ENCODE results near the gene LY86. TPM values are rescaled to one million over a fixed set of nuclear protein-coding genes. Genes with fewer than 3 reads are reported as not detected.

The LY86 gene
- total and polyA plus RNA-seq, 4 experiments from 2014 or later, result 1.0 to 4.6 (median 1.5) TPM

GRCh38 chr6:6690144-6690483, 101.6 kb downstream of the LY86 start:
- Histone ChIP-seq H3K27me3 (ENCODE audit: insufficient read depth, low read length) (no peaks in the 10 kb centered on the region), H3K27ac (ENCODE audit: low read depth, low read length) (no peak overlapping the region), H3K9me3 (ENCODE audit: control insufficient read depth in 1 of 2, low read length in 2 of 2) (no peaks in the 10 kb centered on the region), H3K4me1 (ENCODE audit: insufficient read depth, low read length) (no peaks in the 10 kb centered on the region), H3K36me3 (ENCODE audit: insufficient read depth, low read length) (no peaks in the 10 kb centered on the region), H3K4me3 (ENCODE audit: low read length in 2 of 2) (no peak overlapping the region)
- CTCF ChIA-PET (ENCODE audit: partially characterized antibody), result interaction anchor here (0.9 kb wide), 1 partner anchor 9 kb away, joined by 3 read pairs; no protein-coding TSS in a partner anchor
- no peak for DNase-seq
- no peak overlapping the region for H3K27ac Mint-ChIP-seq
- no peak overlapping the region for H3K4me3 Mint-ChIP-seq
- H3K36me3 Mint-ChIP-seq, result no peaks in the 10 kb centered on the region
- H3K9me3 Mint-ChIP-seq, result peaks cover 0 to 3% (median 0%) of the 10 kb centered on the region in 8 donors
- H3K4me1 Mint-ChIP-seq, result peaks cover 0 to 16% (median 4%) of the 10 kb centered on the region in 4 donors
- intact Hi-C loops (cut with micrococcal nuclease), result no loop called here
- POLR2A ChIA-PET (ENCODE audit: partially characterized antibody), result no interaction called here
- peaks cover 2 to 3% of the 10 kb centered on the region in 2 donors for H3K27me3 Mint-ChIP-seq

DNA sequence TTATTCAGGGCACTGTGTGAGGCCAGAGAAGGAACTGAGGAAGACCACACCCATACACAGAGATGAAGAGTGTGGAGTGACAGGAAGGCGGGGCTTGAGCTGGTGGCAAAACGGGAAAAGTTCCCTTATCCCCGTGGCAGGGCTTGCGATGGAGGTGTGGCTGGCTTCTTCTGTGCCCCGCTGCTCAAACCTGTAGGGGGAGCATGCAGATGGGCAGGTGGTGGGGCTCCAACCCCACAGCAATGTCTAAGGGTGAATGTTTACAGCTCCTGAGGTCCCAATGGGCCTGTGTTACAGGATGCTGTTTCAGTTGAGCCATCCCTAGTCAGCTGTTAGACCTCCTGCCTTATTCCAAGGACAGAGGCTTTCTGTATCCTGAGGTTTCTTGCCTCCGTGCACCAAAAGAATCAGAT, 105.9 kb downstream of the LY86 start:
- DNase-seq, result no peak
- intact Hi-C loops (cut with micrococcal nuclease), result no loop called here
- Histone ChIP-seq H3K4me1 (ENCODE audit: insufficient read depth, low read length) (no peaks in the 10 kb centered on the region), H3K27me3 (ENCODE audit: insufficient read depth, low read length) (no peaks in the 10 kb centered on the region), H3K27ac (ENCODE audit: low read depth, low read length) (no peak overlapping the region), H3K4me3 (ENCODE audit: low read length in 2 of 2) (no peak overlapping the region), H3K9me3 (ENCODE audit: control insufficient read depth in 1 of 2, low read length in 2 of 2) (no peaks in the 10 kb centered on the region), H3K36me3 (ENCODE audit: insufficient read depth, low read length) (no peaks in the 10 kb centered on the region)
- peaks cover 0 to 5% (median 1%) of the 10 kb centered on the region in 4 donors for H3K4me1 Mint-ChIP-seq
- H3K27ac Mint-ChIP-seq, result no peak overlapping the region
- no peaks in the 10 kb centered on the region for H3K36me3 Mint-ChIP-seq
- ChIA-PET POLR2A (ENCODE audit: partially characterized antibody) (no interaction called here), CTCF (ENCODE audit: partially characterized antibody) (no interaction called here)
- H3K27me3 Mint-ChIP-seq, result peaks cover 3 to 12% of the 10 kb centered on the region in 2 donors
- peaks cover 0 to 3% (median 0%) of the 10 kb centered on the region in 8 donors for H3K9me3 Mint-ChIP-seq
- no peak overlapping the region for H3K4me3 Mint-ChIP-seq

GRCh38 chr6:6694825-6695624, 106.5 kb downstream of the LY86 start:
- H3K9me3 Mint-ChIP-seq, result peaks cover 0 to 3% (median 0%) of the 10 kb centered on the region in 8 donors
- no peaks in the 10 kb centered on the region for H3K9me3 ChIP-seq (ENCODE audit: control insufficient read depth in 1 of 2, low read length in 2 of 2)
- H3K27me3 ChIP-seq (ENCODE audit: insufficient read depth, low read length), result no peaks in the 10 kb centered on the region
- intact Hi-C loops (cut with micrococcal nuclease), result no loop called here
- no peak overlapping the region for H3K4me3 Mint-ChIP-seq
- no peak overlapping the region for H3K4me3 ChIP-seq (ENCODE audit: low read length in 2 of 2)
- POLR2A ChIA-PET (ENCODE audit: partially characterized antibody), result no interaction called here
- peaks cover 3 to 12% of the 10 kb centered on the region in 2 donors for H3K27me3 Mint-ChIP-seq
- peaks cover 0 to 5% (median 1%) of the 10 kb centered on the region in 4 donors for H3K4me1 Mint-ChIP-seq
- no peaks in the 10 kb centered on the region for H3K36me3 ChIP-seq (ENCODE audit: insufficient read depth, low read length)
- CTCF ChIA-PET (ENCODE audit: partially characterized antibody), result no interaction called here
- H3K27ac ChIP-seq (ENCODE audit: low read depth, low read length), result no peak overlapping the region
- peak overlapping the region in 1 of 7 donors; percentile 30 for H3K27ac Mint-ChIP-seq
- no peak for DNase-seq
- H3K4me1 ChIP-seq (ENCODE audit: insufficient read depth, low read length), result no peaks in the 10 kb centered on the region
- no peaks in the 10 kb centered on the region for H3K36me3 Mint-ChIP-seq

DNA sequence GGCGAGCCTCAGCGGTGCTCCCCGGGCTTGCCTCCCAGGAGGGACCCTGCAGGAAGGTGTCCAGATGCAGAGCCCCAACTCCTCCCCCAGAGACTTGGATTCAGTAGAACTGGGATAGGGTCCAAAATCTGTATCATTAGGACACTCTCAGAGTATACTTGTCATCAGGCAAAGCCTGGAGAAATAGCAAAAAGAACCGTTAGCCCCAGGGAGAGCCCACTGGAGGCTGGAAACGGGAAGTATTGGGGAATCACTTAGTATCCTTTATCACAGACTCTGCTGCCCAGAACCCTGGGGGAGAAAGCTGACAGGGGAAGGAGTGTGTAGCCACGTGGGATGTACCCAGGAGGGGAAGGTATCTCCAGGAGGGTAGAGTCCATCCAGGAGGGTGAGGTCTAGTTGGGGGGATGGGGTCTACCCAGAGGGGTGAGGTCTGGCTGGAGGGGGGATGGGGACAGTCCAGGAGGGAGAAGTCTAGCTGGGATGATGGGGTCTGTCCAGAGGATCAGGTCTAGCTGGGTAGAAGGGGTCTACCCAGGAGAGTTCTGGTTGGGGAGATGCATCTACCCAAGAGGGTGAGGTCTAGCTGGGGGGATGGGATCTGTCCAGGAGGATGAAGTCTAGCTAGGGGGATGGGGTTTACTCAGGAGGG, 107.2 kb downstream of the LY86 start:
- peaks cover 3 to 11% of the 10 kb centered on the region in 2 donors for H3K27me3 Mint-ChIP-seq
- no peaks in the 10 kb centered on the region for H3K36me3 Mint-ChIP-seq
- Histone ChIP-seq H3K27ac (ENCODE audit: low read depth, low read length) (no peak overlapping the region), H3K36me3 (ENCODE audit: insufficient read depth, low read length) (no peaks in the 10 kb centered on the region), H3K4me3 (ENCODE audit: low read length in 2 of 2) (no peak overlapping the region), H3K27me3 (ENCODE audit: insufficient read depth, low read length) (no peaks in the 10 kb centered on the region), H3K4me1 (ENCODE audit: insufficient read depth, low read length) (no peaks in the 10 kb centered on the region), H3K9me3 (ENCODE audit: control insufficient read depth in 1 of 2, low read length in 2 of 2) (no peaks in the 10 kb centered on the region)
- H3K4me1 Mint-ChIP-seq, result peaks cover 0 to 5% (median 1%) of the 10 kb centered on the region in 4 donors
- intact Hi-C loops (cut with micrococcal nuclease), result no loop called here
- H3K4me3 Mint-ChIP-seq, result no peak overlapping the region
- H3K9me3 Mint-ChIP-seq, result peaks cover 0 to 3% (median 0%) of the 10 kb centered on the region in 8 donors
- POLR2A ChIA-PET (ENCODE audit: partially characterized antibody), result no interaction called here
- DNase-seq, result no peak
- CTCF ChIA-PET (ENCODE audit: partially characterized antibody), result interaction anchor here (1.0 to 1.7 kb wide), 2 partner anchors 15 to 19 kb away, joined by 3 read pairs; no protein-coding TSS in a partner anchor
- H3K27ac Mint-ChIP-seq, result no peak overlapping the region

DNA sequence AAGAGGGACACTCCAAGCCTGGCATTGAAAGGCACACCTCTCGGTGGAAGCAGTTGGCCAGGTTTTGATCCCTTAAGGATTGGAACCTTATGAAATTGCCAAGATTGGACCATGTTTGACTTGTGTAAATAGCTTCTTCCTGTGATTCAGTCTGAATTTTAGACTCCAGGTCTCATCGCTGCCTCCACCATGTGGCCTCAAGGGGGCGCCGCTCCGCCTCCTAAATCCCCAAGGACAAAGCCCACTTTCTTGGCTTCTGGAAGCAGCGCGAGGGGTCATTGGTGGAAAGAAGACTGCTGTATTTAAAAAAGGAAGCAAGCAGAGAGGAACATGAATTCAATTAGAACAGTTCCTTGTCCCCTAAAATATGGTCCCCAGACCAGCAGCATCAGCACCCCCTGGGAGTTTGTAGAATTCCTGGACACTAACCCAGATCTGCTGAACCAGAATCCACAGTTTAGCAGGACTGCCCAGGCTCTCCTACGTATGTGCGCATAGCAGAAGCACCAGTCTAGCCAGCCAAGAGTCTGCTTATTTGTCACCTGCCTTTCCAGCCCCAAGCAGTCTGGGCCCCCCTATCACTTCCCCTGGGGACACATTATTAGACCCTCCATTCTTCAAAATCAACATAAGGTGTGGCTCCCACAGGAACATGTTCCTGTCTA, 108.5 kb downstream of the LY86 start:
- ChIA-PET CTCF (ENCODE audit: partially characterized antibody) (interaction anchor here (1.0 to 1.7 kb wide), 2 partner anchors 16 to 20 kb away, joined by 3 read pairs; no protein-coding TSS in a partner anchor), POLR2A (ENCODE audit: partially characterized antibody) (no interaction called here)
- no peak for DNase-seq
- H3K27ac Mint-ChIP-seq, result no peak overlapping the region
- H3K27me3 Mint-ChIP-seq, result peaks cover 7 to 14% of the 10 kb centered on the region in 2 donors
- H3K9me3 Mint-ChIP-seq, result no peaks in the 10 kb centered on the region
- no peak overlapping the region for H3K4me3 Mint-ChIP-seq
- Histone ChIP-seq H3K36me3 (ENCODE audit: insufficient read depth, low read length) (no peaks in the 10 kb centered on the region), H3K27ac (ENCODE audit: low read depth, low read length) (no peak overlapping the region), H3K27me3 (ENCODE audit: insufficient read depth, low read length) (no peaks in the 10 kb centered on the region), H3K9me3 (ENCODE audit: control insufficient read depth in 1 of 2, low read length in 2 of 2) (no peaks in the 10 kb centered on the region), H3K4me3 (ENCODE audit: low read length in 2 of 2) (no peak overlapping the region), H3K4me1 (ENCODE audit: insufficient read depth, low read length) (no peaks in the 10 kb centered on the region)
- H3K4me1 Mint-ChIP-seq, result peaks cover 0 to 9% (median 2%) of the 10 kb centered on the region in 4 donors
- H3K36me3 Mint-ChIP-seq, result no peaks in the 10 kb centered on the region
- intact Hi-C loops (cut with micrococcal nuclease), result no loop called here

DNA sequence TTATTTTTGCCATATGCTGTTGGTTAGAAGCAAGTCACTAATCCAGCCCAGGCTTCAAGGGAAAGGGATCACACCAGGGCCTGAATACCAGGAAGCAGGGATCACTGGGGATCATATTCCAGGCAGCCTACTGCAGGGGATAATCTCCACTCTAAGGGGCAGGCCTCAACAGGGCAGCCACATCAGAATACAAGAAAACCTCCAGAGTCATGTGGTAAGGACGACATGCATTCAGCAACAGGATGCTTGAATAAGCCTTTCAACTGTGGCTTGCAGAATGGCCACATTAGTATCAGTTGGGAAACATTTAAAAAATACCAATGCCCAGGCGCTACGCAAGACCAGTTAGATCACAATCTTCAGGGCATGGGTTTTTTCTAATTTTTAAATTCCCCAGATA, 109.1 kb downstream of the LY86 start:
- H3K36me3 Mint-ChIP-seq, result no peaks in the 10 kb centered on the region
- H3K4me1 ChIP-seq (ENCODE audit: insufficient read depth, low read length), result no peaks in the 10 kb centered on the region
- no peaks in the 10 kb centered on the region for H3K9me3 Mint-ChIP-seq
- H3K36me3 ChIP-seq (ENCODE audit: insufficient read depth, low read length), result no peaks in the 10 kb centered on the region
- peaks cover 7 to 14% of the 10 kb centered on the region in 2 donors for H3K27me3 Mint-ChIP-seq
- H3K27me3 ChIP-seq (ENCODE audit: insufficient read depth, low read length), result no peaks in the 10 kb centered on the region
- CTCF ChIA-PET (ENCODE audit: partially characterized antibody), result no interaction called here
- H3K4me3 ChIP-seq (ENCODE audit: low read length in 2 of 2), result no peak overlapping the region
- no peak overlapping the region for H3K27ac ChIP-seq (ENCODE audit: low read depth, low read length)
- no peaks in the 10 kb centered on the region for H3K9me3 ChIP-seq (ENCODE audit: control insufficient read depth in 1 of 2, low read length in 2 of 2)
- no peak overlapping the region for H3K4me3 Mint-ChIP-seq
- intact Hi-C loops (cut with micrococcal nuclease), result no loop called here
- no peak for DNase-seq
- POLR2A ChIA-PET (ENCODE audit: partially characterized antibody), result no interaction called here
- no peak overlapping the region for H3K27ac Mint-ChIP-seq
- peaks cover 0 to 9% (median 2%) of the 10 kb centered on the region in 4 donors for H3K4me1 Mint-ChIP-seq

- no peak overlapping the region for H3K4me3 Mint-ChIP-seq
- DNase-seq, result no peak
- H3K27me3 ChIP-seq (ENCODE audit: insufficient read depth, low read length), result no peaks in the 10 kb centered on the region
- peaks cover 0 to 9% (median 2%) of the 10 kb centered on the region in 4 donors for H3K4me1 Mint-ChIP-seq
- no peaks in the 10 kb centered on the region for H3K9me3 ChIP-seq (ENCODE audit: control insufficient read depth in 1 of 2, low read length in 2 of 2)
- H3K36me3 ChIP-seq (ENCODE audit: insufficient read depth, low read length), result no peaks in the 10 kb centered on the region
- no peaks in the 10 kb centered on the region for H3K9me3 Mint-ChIP-seq
- no peaks in the 10 kb centered on the region for H3K36me3 Mint-ChIP-seq
- intact Hi-C loops (cut with micrococcal nuclease), result no loop called here
- peaks cover 6 to 14% of the 10 kb centered on the region in 2 donors for H3K27me3 Mint-ChIP-seq
- CTCF ChIA-PET (ENCODE audit: partially characterized antibody), result interaction anchor here (1.4 to 1.5 kb wide), 2 partner anchors 18 to 22 kb away, joined by 3 to 6 read pairs; no protein-coding TSS in a partner anchor
- H3K4me1 ChIP-seq (ENCODE audit: insufficient read depth, low read length), result no peaks in the 10 kb centered on the region
- H3K4me3 ChIP-seq (ENCODE audit: low read length in 2 of 2), result no peak overlapping the region
- H3K27ac ChIP-seq (ENCODE audit: low read depth, low read length), result no peak overlapping the region
- POLR2A ChIA-PET (ENCODE audit: partially characterized antibody), result no interaction called here
- no peak overlapping the region for H3K27ac Mint-ChIP-seq
Measured at GRCh38 chr6:6699741-6700367, 111.3 kb downstream of the LY86 start.

Data from CD4-positive, alpha-beta memory T cell (primary cell).